ENCODE measurements around the gene LOXHD1.

DNA sequence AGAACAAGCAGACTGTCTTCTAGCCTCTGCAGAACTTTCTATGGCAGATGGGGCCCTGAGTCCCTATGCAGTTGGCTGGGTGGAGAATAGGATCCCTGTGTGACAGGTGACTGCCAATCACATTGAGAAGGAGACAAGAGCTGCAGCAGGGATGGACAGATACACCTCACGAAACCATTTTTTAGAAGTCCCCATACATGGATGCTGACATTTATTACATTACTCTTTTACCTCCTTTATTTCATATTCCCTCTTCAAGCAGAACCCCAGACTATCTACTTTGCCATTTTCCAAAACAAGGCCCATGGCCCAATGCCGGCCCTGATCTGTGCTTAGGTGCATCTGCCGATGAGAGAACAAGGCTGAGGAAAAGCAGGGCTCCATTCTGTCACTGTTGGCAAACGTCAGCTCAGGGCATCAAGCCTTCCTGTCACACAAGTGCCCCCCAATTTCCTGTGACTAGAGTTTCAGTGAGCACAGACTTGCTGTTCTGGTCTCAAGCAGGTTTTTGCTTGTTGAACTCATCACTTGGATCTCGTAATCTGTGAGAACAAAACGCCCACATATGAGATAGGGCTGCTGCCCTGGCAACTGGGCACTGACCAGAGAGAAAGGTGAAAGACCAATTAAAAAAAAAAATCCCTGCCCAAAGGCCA is 35.8 kb downstream of the LOXHD1 start:
- TF ChIP-seq, protein P1, sequence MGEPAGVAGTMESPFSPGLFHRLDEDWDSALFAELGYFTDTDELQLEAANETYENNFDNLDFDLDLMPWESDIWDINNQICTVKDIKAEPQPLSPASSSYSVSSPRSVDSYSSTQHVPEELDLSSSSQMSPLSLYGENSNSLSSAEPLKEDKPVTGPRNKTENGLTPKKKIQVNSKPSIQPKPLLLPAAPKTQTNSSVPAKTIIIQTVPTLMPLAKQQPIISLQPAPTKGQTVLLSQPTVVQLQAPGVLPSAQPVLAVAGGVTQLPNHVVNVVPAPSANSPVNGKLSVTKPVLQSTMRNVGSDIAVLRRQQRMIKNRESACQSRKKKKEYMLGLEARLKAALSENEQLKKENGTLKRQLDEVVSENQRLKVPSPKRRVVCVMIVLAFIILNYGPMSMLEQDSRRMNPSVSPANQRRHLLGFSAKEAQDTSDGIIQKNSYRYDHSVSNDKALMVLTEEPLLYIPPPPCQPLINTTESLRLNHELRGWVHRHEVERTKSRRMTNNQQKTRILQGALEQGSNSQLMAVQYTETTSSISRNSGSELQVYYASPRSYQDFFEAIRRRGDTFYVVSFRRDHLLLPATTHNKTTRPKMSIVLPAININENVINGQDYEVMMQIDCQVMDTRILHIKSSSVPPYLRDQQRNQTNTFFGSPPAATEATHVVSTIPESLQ (CRISPR knock-in tag; IDR thresholded peaks at IDR 0.05): no peak
- no peak for TF ChIP-seq FOXP1 (CRISPR knock-in tag; IDR thresholded peaks at IDR 0.05; ENCODE audit: borderline replicate concordance)
- TF ChIP-seq, protein P2, sequence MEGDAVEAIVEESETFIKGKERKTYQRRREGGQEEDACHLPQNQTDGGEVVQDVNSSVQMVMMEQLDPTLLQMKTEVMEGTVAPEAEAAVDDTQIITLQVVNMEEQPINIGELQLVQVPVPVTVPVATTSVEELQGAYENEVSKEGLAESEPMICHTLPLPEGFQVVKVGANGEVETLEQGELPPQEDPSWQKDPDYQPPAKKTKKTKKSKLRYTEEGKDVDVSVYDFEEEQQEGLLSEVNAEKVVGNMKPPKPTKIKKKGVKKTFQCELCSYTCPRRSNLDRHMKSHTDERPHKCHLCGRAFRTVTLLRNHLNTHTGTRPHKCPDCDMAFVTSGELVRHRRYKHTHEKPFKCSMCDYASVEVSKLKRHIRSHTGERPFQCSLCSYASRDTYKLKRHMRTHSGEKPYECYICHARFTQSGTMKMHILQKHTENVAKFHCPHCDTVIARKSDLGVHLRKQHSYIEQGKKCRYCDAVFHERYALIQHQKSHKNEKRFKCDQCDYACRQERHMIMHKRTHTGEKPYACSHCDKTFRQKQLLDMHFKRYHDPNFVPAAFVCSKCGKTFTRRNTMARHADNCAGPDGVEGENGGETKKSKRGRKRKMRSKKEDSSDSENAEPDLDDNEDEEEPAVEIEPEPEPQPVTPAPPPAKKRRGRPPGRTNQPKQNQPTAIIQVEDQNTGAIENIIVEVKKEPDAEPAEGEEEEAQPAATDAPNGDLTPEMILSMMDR (IDR thresholded peaks at IDR 0.05): no peak
- TF ChIP-seq, protein P3, sequence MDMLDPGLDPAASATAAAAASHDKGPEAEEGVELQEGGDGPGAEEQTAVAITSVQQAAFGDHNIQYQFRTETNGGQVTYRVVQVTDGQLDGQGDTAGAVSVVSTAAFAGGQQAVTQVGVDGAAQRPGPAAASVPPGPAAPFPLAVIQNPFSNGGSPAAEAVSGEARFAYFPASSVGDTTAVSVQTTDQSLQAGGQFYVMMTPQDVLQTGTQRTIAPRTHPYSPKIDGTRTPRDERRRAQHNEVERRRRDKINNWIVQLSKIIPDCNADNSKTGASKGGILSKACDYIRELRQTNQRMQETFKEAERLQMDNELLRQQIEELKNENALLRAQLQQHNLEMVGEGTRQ (CRISPR knock-in tag; IDR thresholded peaks at IDR 0.05): no peak
- TF ChIP-seq, protein P4, sequence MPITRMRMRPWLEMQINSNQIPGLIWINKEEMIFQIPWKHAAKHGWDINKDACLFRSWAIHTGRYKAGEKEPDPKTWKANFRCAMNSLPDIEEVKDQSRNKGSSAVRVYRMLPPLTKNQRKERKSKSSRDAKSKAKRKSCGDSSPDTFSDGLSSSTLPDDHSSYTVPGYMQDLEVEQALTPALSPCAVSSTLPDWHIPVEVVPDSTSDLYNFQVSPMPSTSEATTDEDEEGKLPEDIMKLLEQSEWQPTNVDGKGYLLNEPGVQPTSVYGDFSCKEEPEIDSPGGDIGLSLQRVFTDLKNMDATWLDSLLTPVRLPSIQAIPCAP (CRISPR knock-in tag; IDR thresholded peaks at IDR 0.05): no peak
- TF ChIP-seq ZNF396 (CRISPR knock-in tag; IDR thresholded peaks at IDR 0.05; ENCODE audit: borderline replicate concordance): no peak
